Caco-2 (cell line): Measurements from ENCODE around the gene CCNDBP1. TPM values are rescaled to one million over a fixed set of nuclear protein-coding genes. Genes with fewer than 3 reads are reported as not detected.

Source experiments
- BruUV-seq: library from RNA; stranded (reverse); fragments of 400-500 nt; replicated peaks from 2 replicates; lab custom pipeline; 2021; lab: Mats Ljungman, UMichigan
- CTCF ChIA-PET: fragments of 300-600 bp; sonication (Branson Sonifier 250); formaldehyde crosslinking; loops from one replicate; lab custom pipeline; 2022; ENCODE audit warnings: antibody characterized with exemption; lab: Charles Lee
- POLR2A ChIA-PET: fragments of 300-600 bp; sonication (Branson Sonifier 250); formaldehyde crosslinking; loops from one replicate; lab custom pipeline; 2022; ENCODE audit warnings: antibody characterized with exemption; lab: Charles Lee
- DNase-seq, 2 experiments: peaks; one replicate each; pipeline versions ENCODE4 v3.0.0 to v3.0.0-alpha.2; 2020 to 2022
- H3K27me3 ChIP-seq: replicated peaks from 2 replicates; pipeline ENCODE4 v1.6.0; 2011; ENCODE audit warnings: low read length; ENCODE audit not compliant: control insufficient read depth, insufficient read depth
- H3K36me3 ChIP-seq: 2 replicates; pipeline ENCODE4 v1.5.1; 2011; ENCODE audit warnings: low read length; ENCODE audit not compliant: control insufficient read depth, insufficient read depth
- H3K4me1 ChIP-seq: fragments of 250-450 bp; sonication (Bioruptor Pico); 2 replicates; pipeline ENCODE4 v1.5.1; 2020; ENCODE audit warnings: mild to moderate bottlenecking
- H3K4me3 ChIP-seq: 2 replicates; pipeline ENCODE4 v1.5.1; 2011; ENCODE audit warnings: low read depth, mild to moderate bottlenecking, control low read depth, low read length
- H3K9me3 ChIP-seq: fragments of 250-450 bp; sonication (Bioruptor Pico); 2 replicates; pipeline ENCODE4 v1.5.1; 2020; ENCODE audit warnings: mild to moderate bottlenecking, moderate library complexity
- H3K27ac Mint-ChIP-seq: one replicate; pipeline ENCODE4 v1.8.0; 2022; ENCODE audit warnings: mixed read lengths; ENCODE audit not compliant: unreplicated experiment
- H3K27me3 Mint-ChIP-seq: one replicate; pipeline ENCODE4 v1.8.0; 2022; ENCODE audit warnings: mixed read lengths; ENCODE audit not compliant: insufficient read depth, unreplicated experiment
- H3K36me3 Mint-ChIP-seq: one replicate; pipeline ENCODE4 v1.8.0; 2022; ENCODE audit warnings: mild to moderate bottlenecking, mixed read lengths; ENCODE audit not compliant: insufficient read depth, unreplicated experiment
- H3K4me1 Mint-ChIP-seq: one replicate; pipeline ENCODE4 v1.8.0; 2022; ENCODE audit warnings: low read depth, mixed read lengths; ENCODE audit not compliant: unreplicated experiment
- H3K4me3 Mint-ChIP-seq: one replicate; pipeline ENCODE4 v1.8.0; 2022; ENCODE audit warnings: mild to moderate bottlenecking, moderate library complexity, mixed read lengths; ENCODE audit not compliant: unreplicated experiment
- H3K9me3 Mint-ChIP-seq: one replicate; pipeline ENCODE4 v1.8.0; 2022; ENCODE audit warnings: mixed read lengths; ENCODE audit not compliant: unreplicated experiment
- intact Hi-C: fragments of 100-400 bp; cut with micrococcal nuclease; formaldehyde crosslinking; loops from one replicate; pipeline ENCODE4 v1.10.0; 2022; ENCODE audit not compliant: unreplicated experiment
- total RNA-seq: library from RNA; stranded (reverse); gene quantifications from 2 replicates; pipeline ENCODE4 v1.2.3, GENCODE V29; 2022
- TF ChIP-seq, protein P1 (sequence below), 2 experiments: fragments of 200-600 bp in 1 of 2; IDR thresholded peaks; 1 replicate in 1 of 2; 2 replicates in 1 of 2; pipeline versions ENCODE4 v1.5.1 to v1.8.0; 2011 to 2022; ENCODE audit warnings: antibody characterized with exemption in 1 of 2, control low read depth in 1 of 2, inconsistent platforms in 1 of 2, low read depth in 1 of 2, low read length in 1 of 2, mild to moderate bottlenecking in 1 of 2, moderate library complexity in 1 of 2; ENCODE audit not compliant: insufficient read depth in 1 of 2, severe bottlenecking in 1 of 2, unreplicated experiment in 1 of 2

CCNDBP1 gene
- total RNA-seq, 1 experiment from 2014 or later: 21.7 TPM

DNA sequence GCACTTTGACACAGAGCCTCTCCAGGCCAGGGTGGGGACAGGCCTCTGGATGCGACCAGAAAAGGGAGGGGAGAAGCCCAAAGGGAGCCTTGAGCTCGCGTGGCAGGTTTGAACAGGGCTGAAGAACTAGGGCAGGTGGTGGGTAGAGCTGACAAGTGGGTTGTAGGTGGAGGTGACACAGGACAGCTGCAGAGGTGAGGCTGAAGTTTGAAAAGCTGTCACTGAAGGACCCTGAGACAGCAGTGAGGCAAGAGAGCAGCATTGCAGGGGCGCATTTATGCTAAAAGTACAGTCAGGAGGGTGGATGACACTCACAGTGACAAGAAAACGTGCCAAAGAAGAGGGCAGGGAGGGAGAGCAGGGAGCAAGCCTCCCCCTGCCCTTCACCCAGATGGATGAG is 57.4 kb downstream of the CCNDBP1 start:
- Mint-ChIP-seq H3K27ac (no peak overlapping the region), H3K4me1 (no peaks in the 10 kb centered on the region), H3K27me3 (peaks cover 9% of the 10 kb centered on the region), H3K4me3 (no peak overlapping the region), H3K9me3 (no peaks in the 10 kb centered on the region), H3K36me3 (no peaks in the 10 kb centered on the region)
- ChIA-PET POLR2A (no interaction called here), CTCF (interaction anchor here (1.1 kb wide), 1 partner anchor 17 kb away, joined by 7 read pairs; no protein-coding TSS in a partner anchor)
- no peak for DNase-seq
- H3K36me3 ChIP-seq: no peaks in the 10 kb centered on the region
- no peak overlapping the region for H3K4me3 ChIP-seq
- intact Hi-C loops: no loop called here
- TF ChIP-seq, protein P1, sequence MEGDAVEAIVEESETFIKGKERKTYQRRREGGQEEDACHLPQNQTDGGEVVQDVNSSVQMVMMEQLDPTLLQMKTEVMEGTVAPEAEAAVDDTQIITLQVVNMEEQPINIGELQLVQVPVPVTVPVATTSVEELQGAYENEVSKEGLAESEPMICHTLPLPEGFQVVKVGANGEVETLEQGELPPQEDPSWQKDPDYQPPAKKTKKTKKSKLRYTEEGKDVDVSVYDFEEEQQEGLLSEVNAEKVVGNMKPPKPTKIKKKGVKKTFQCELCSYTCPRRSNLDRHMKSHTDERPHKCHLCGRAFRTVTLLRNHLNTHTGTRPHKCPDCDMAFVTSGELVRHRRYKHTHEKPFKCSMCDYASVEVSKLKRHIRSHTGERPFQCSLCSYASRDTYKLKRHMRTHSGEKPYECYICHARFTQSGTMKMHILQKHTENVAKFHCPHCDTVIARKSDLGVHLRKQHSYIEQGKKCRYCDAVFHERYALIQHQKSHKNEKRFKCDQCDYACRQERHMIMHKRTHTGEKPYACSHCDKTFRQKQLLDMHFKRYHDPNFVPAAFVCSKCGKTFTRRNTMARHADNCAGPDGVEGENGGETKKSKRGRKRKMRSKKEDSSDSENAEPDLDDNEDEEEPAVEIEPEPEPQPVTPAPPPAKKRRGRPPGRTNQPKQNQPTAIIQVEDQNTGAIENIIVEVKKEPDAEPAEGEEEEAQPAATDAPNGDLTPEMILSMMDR (IDR thresholded peaks at IDR 0.05; ENCODE audit: insufficient read depth in 1 of 2, low read depth in 1 of 2, low read length in 1 of 2, severe bottlenecking in 1 of 2, unreplicated experiment in 1 of 2): no peak
- H3K27me3 ChIP-seq: no peaks in the 10 kb centered on the region
- BruUV-seq: no TSS peak
- no peaks in the 10 kb centered on the region for H3K9me3 ChIP-seq
- no peaks in the 10 kb centered on the region for H3K4me1 ChIP-seq

DNA sequence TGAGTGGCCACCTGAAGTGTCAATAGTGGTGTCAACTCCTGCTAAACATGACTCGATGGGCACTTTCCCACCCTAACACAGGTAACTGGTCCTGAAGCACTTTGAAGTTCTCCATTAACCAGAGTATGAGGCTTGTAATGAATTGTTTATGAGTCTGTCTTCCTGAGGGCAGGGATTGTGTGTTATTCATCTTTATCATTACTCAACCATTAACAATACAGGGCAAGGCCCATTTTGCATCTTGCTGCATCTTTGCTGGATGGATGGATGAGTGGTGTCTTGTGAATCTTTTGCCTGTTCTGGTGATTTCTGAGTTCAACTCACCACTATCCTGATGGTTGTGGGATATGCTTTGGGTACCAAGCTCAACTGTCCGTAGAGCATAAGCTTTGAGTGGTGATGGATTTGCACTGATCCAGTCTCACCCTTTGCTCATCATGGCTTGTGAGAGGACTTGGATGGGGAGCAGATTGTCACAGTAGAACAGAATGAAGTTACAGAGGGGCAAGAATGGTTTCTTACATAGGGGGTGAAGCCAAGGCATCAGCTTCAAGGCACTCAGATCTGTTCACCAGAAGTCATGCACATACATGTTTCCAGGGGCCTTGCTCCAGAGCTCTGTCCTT is 57.9 kb downstream of the CCNDBP1 start:
- no peak for DNase-seq
- Histone ChIP-seq H3K4me1 (no peaks in the 10 kb centered on the region), H3K9me3 (no peaks in the 10 kb centered on the region), H3K36me3 (no peaks in the 10 kb centered on the region), H3K27me3 (no peaks in the 10 kb centered on the region), H3K4me3 (no peak overlapping the region)
- no peak overlapping the region for H3K27ac Mint-ChIP-seq
- POLR2A ChIA-PET: no interaction called here
- no TSS peak for BruUV-seq
- peaks cover 9% of the 10 kb centered on the region for H3K27me3 Mint-ChIP-seq
- CTCF ChIA-PET: interaction anchor here (1.1 kb wide), 1 partner anchor 18 kb away, joined by 7 read pairs; no protein-coding TSS in a partner anchor
- no peak overlapping the region for H3K4me3 Mint-ChIP-seq
- no peaks in the 10 kb centered on the region for H3K9me3 Mint-ChIP-seq
- intact Hi-C loops: no loop called here
- H3K36me3 Mint-ChIP-seq: no peaks in the 10 kb centered on the region
- TF ChIP-seq, protein P1 (IDR thresholded peaks at IDR 0.05; ENCODE audit: insufficient read depth in 1 of 2, low read depth in 1 of 2, low read length in 1 of 2, severe bottlenecking in 1 of 2, unreplicated experiment in 1 of 2): no peak
- no peaks in the 10 kb centered on the region for H3K4me1 Mint-ChIP-seq

DNA sequence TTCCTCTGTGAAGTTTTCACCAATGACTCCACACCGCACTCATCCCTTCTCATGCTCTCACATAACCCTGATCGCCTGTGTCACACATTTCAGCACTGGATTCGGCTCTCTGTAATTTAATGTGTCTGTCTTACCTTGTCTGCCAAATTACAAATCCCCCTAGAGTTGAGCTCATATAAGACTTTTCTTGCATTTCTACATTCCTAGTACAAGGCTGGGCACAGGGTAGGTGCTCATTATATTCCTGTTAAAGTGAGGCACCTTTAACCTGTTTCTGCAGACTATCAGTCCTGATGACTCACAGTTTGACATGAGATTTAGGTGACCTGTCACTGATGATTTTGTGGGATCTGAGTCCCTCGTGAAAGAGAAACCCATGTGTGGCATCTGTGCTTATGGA is 58.9 kb downstream of the CCNDBP1 start:
- no TSS peak for BruUV-seq
- intact Hi-C loops: no loop called here
- Histone ChIP-seq H3K36me3 (no peaks in the 10 kb centered on the region), H3K4me1 (no peaks in the 10 kb centered on the region), H3K9me3 (no peaks in the 10 kb centered on the region), H3K4me3 (no peak overlapping the region), H3K27me3 (no peaks in the 10 kb centered on the region)
- peaks cover 9% of the 10 kb centered on the region for H3K27me3 Mint-ChIP-seq
- no peak overlapping the region for H3K27ac Mint-ChIP-seq
- POLR2A ChIA-PET: no interaction called here
- CTCF ChIA-PET: no interaction called here
- H3K4me1 Mint-ChIP-seq: no peaks in the 10 kb centered on the region
- no peaks in the 10 kb centered on the region for H3K36me3 Mint-ChIP-seq
- TF ChIP-seq, protein P1 (IDR thresholded peaks at IDR 0.05; ENCODE audit: insufficient read depth in 1 of 2, low read depth in 1 of 2, low read length in 1 of 2, severe bottlenecking in 1 of 2, unreplicated experiment in 1 of 2): no peak
- no peak overlapping the region for H3K4me3 Mint-ChIP-seq
- no peak for DNase-seq
- no peaks in the 10 kb centered on the region for H3K9me3 Mint-ChIP-seq
